Hepatic stellate cell (primary cell): Measurements from ENCODE around the gene USP14.

ENCODE experiments used
- DNase-seq: peaks from one replicate; pipeline ENCODE4 v3.0.0; 2011; ENCODE audit warnings: low spot score

The USP14 gene

DNA sequence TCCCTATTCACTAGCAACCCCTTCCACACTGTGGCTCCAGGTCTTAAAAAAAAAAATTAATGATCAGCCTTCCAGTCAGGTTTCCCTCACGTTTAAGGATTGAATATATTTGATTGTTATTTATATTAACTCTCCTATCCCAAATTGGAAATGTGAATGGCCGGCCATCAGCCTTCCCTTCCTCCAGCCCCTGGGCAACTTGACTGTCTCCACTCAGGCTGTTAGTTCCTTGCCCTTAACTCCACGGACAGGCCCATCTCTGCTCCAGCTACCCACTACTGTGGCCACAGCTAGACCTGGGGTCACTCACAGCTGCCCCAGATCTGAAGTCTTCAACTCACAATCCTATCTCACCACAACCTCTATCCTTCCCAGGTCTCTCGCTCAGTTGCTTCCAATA, 69.5 kb downstream of the USP14 start:
- no peak for DNase-seq

GRCh38 chr18:228586-228985, 70.2 kb downstream of the USP14 start:
- DNase-seq: no peak

DNA sequence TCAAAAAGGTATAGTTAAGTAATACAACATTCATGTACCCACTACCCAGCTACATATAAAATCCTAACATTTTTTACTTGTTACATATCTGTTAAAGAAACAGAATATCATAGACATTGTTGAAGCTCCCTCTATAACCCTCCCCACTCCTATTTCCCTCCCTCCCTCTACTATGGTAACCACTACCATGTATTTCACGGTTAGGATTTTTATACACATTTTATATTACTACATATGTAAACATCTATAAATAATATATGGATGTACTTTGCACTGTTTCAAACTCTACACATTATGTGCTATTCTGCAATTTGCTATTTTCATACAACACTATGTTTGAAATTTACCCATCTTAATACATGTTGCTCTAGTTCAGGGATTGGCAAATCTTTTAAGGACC, 73.2 kb downstream of the USP14 start:
- no peak for DNase-seq

GRCh38 chr18:240175-240574, 81.8 kb downstream of the USP14 start:
- DNase-seq: peak; percentile 12

DNA sequence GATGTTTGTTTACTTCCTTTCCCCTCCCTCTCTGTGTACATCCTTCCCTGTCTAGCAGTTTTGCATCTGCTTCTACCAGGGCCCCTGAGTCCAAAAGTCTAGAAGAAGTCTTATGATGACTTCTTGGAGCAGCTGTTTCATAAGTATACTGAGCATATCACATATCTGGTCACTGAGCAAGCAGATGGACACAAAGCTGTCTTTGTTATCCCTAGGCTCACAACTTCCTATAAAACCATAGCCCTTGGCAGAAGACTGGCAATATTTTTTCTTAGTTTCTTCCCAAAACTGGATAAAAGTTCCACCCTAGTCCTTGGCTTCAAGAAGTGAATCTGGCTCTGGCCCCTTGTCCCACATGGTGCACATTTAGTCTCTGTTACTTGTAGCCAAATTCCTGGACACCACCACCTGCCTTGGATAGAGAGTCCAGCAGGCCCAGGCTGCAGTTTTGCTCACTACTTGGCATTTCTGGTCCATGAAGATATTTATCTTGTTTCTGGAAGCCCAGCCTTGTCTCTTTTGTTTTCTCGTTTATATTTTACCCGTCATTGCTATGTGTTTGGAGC, 87.0 kb downstream of the USP14 start:
- no peak for DNase-seq

- DNase-seq: no peak
Measured at GRCh38 chr18:248053-248452, 89.7 kb downstream of the USP14 start.

DNA sequence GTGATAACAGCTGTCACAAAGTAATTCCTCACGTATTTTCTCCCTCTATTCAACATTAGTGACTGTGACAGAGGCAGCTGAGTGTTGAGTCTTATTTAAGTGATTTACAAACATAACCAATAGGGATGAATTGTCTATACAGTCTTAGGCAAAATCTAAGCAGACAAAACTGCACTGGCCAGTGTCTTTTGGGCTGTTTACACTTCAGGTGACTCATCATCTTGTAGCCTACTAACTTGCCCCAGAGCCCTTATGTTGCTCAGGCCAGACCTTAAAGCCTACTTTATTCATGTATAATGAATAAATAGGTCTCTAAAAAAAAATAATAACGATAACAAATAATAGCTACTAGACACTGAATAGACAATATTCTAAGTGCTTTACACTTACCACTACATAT, 92.3 kb downstream of the USP14 start:
- no peak for DNase-seq

GRCh38 chr18:251572-251971, 93.2 kb downstream of the USP14 start:
- no peak for DNase-seq

DNA sequence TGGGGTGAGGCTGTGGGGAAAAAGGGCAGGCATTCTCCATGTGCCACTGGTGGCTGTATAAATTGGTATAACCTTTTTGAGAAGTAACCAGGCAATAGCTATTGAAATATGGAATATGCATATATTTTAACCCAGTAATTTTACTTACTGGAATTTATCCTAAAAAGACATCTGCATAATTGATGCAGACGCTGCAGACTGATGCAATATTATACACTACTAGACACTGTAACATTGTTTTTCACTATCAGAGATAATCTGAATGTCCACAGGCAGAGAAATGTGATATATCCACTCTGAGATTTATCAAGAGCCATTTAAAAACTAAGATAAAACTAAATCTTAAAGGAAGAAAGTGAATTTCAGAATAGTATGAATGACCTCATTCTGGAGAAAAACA, 94.8 kb downstream of the USP14 start:
- DNase-seq: no peak

- no peak for DNase-seq
Measured at GRCh38 chr18:255171-255570, 96.8 kb downstream of the USP14 start.

DNA sequence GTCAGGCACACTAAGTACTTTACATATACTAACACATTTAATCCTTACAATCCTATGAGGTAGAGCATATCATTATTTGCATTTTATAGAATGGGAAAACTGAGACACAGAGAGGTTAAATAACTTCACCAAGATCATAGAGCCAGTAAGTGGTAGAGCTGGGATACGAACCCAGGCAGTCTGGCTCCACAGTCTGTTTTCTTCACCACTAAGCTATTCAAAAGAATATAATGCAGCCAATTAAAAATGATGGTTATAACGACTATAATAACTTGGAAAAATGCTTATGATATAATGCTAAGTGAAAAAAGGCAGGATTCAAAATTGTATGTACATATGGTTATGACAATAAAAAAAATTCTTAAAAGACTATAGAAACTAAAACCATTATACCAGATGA, 102.2 kb downstream of the USP14 start:
- DNase-seq: no peak

- DNase-seq: no peak
Measured at GRCh38 chr18:261398-262073, 103.2 kb downstream of the USP14 start.
